SK-N-SH (cell line): ENCODE results near the gene ROR2. TPM values are rescaled to one million over a fixed set of nuclear protein-coding genes. Genes with fewer than 3 reads are reported as not detected.

Source experiments
- CTCF ChIA-PET: fragments of 300-600, 350-600 bp; formaldehyde crosslinking; extraction: SDS; loops from one replicate; lab custom pipeline; 2021; lab: Yijun Ruan, JAX
- POLR2A ChIA-PET: fragments of 350-600 bp; sonication (Branson Sonifier 250); formaldehyde crosslinking; extraction: SDS; loops from one replicate; lab custom pipeline; 2020; ENCODE audit warnings: antibody characterized with exemption, inconsistent platforms; lab: Yijun Ruan, JAX
- DNase-seq: peaks from one replicate; pipeline ENCODE4 v3.0.0; 2012
- H2AFZ ChIP-seq: fragments of 200-600 bp; sonication (generic); 2 replicates; pipeline ENCODE4 v1.8.1; 2016; ENCODE audit warnings: antibody characterized with exemption, mild to moderate bottlenecking, low read depth
- H3F3A ChIP-seq: fragments of 200-600 bp; sonication (generic); replicated peaks from 2 replicates; pipeline ENCODE3; 2016; ENCODE audit warnings: antibody characterized with exemption, mild to moderate bottlenecking; ENCODE audit not compliant: insufficient read depth
- H3K27ac ChIP-seq, 2 experiments: fragments of 200-500 bp in 1 of 2; fragments of 200-600 bp in 1 of 2; sonication (Bioruptor generic) in 1 of 2; sonication (generic), shearing (Covaris generic) in 1 of 2; 2 replicates each; pipeline versions ENCODE4 v1.5.1 to v1.6.1; 2014 to 2016; ENCODE audit warnings: low read depth in 2 of 2, inconsistent platforms in 1 of 2, low read length in 1 of 2, mild to moderate bottlenecking in 1 of 2, mixed read lengths in 1 of 2
- H3K27me3 ChIP-seq: fragments of 200-600 bp; sonication (generic), shearing (Covaris generic); 2 replicates; pipeline ENCODE4 v1.6.1; 2016; ENCODE audit warnings: mixed run types; ENCODE audit not compliant: insufficient read depth
- H3K36me3 ChIP-seq, 2 experiments: fragments of 200-500 bp in 1 of 2; fragments of 200-600 bp in 1 of 2; sonication (Bioruptor generic) in 1 of 2; sonication (generic) in 1 of 2; replicated peaks in 1 of 2; 2 replicates each; pipeline versions ENCODE3 to v1.5.1; 2014 to 2016; ENCODE audit warnings: low read length in 1 of 2, mild to moderate bottlenecking in 1 of 2; ENCODE audit not compliant: insufficient read depth in 2 of 2, control insufficient read depth in 1 of 2
- H3K4me1 ChIP-seq, 2 experiments: fragments of 200-500 bp in 1 of 2; fragments of 200-600 bp in 1 of 2; sonication (Bioruptor generic) in 1 of 2; sonication (generic), shearing (Covaris generic) in 1 of 2; 2 replicates each; pipeline versions ENCODE4 v1.5.1 to v1.6.1; 2014 to 2016; ENCODE audit warnings: low read depth in 1 of 2, low read length in 1 of 2, mixed run types in 1 of 2; ENCODE audit not compliant: insufficient read depth in 2 of 2, control insufficient read depth in 1 of 2
- H3K4me2 ChIP-seq: fragments of 200-600 bp; sonication (generic), shearing (Covaris generic); 2 replicates; pipeline ENCODE4 v1.6.1; 2017; ENCODE audit warnings: mixed run types
- H3K4me3 ChIP-seq, 2 experiments: fragments of 200-500 bp in 1 of 2; fragments of 200-600 bp in 1 of 2; sonication (Bioruptor generic) in 1 of 2; sonication (generic), shearing (Covaris generic) in 1 of 2; 2 replicates each; pipeline versions ENCODE4 v1.5.1 to v1.8.1; 2014 to 2016; ENCODE audit warnings: low read depth in 2 of 2, inconsistent platforms in 1 of 2, low read length in 1 of 2, mild to moderate bottlenecking in 1 of 2, mixed read lengths in 1 of 2, moderate library complexity in 1 of 2
- H3K79me2 ChIP-seq: fragments of 200-600 bp; sonication (generic); 2 replicates; pipeline ENCODE4 v1.8.1; 2017; ENCODE audit warnings: mild to moderate bottlenecking; ENCODE audit not compliant: insufficient read depth
- H3K9ac ChIP-seq: fragments of 200-600 bp; sonication (generic); 2 replicates; pipeline ENCODE4 v1.6.1; 2017; ENCODE audit warnings: mixed run types
- H3K9me2 ChIP-seq: fragments of 200-600 bp; sonication (generic); 2 replicates; pipeline ENCODE4 v1.6.1; 2017; ENCODE audit warnings: mixed run types
- H3K9me3 ChIP-seq: fragments of 200-600 bp; sonication (generic); 2 replicates; pipeline ENCODE4 v1.6.1; 2017; ENCODE audit warnings: mixed run types, mild to moderate bottlenecking, moderate library complexity
- H4K20me1 ChIP-seq: fragments of 200-600 bp; sonication (generic); 2 replicates; pipeline ENCODE4 v1.6.1; 2017; ENCODE audit warnings: mild to moderate bottlenecking, mixed run types; ENCODE audit not compliant: insufficient read depth
- CHD2 ChIP-seq: fragments of 150-350 bp; IDR thresholded peaks from 2 replicates; pipeline ENCODE4 v1.6.1; 2018; ENCODE audit warnings: low read length; ENCODE audit not compliant: partially characterized antibody
- ELF1 ChIP-seq: IDR thresholded peaks from 2 replicates; pipeline ENCODE4 v1.4.0; 2012
- EP300 ChIP-seq, 2 experiments: IDR thresholded peaks; 2 replicates each; pipeline versions ENCODE4 v1.4.0 to v1.6.1; 2012; ENCODE audit warnings: borderline replicate concordance in 1 of 2, low read depth in 1 of 2, low read length in 1 of 2
- EZH2phosphoT487 ChIP-seq: fragments of 200-600 bp; sonication (generic); IDR thresholded peaks from 2 replicates; pipeline ENCODE4 v1.6.1; 2017; ENCODE audit warnings: low read depth, mixed run types, mild to moderate bottlenecking, antibody characterized with exemption, moderate library complexity, borderline replicate concordance
- FOXJ3 ChIP-seq: sonication (generic); formaldehyde crosslinking; IDR thresholded peaks from 2 replicates; pipeline ENCODE4 v1.5.1; 2020; ENCODE audit warnings: mild to moderate bottlenecking, missing genetic modification reagents
- FOXM1 ChIP-seq: IDR thresholded peaks from 2 replicates; pipeline ENCODE4 v1.4.0; 2012; ENCODE audit warnings: low read depth, mild to moderate bottlenecking
- GABPA ChIP-seq: IDR thresholded peaks from 2 replicates; pipeline ENCODE4 v1.4.0; 2012; ENCODE audit warnings: low read depth, mild to moderate bottlenecking
- GATA2 ChIP-seq: sonication (generic); formaldehyde crosslinking; IDR thresholded peaks from 2 replicates; pipeline ENCODE4 v1.5.0; 2020; ENCODE audit warnings: mild to moderate bottlenecking, missing genetic modification reagents
- JUND ChIP-seq: IDR thresholded peaks from 2 replicates; pipeline ENCODE4 v1.4.0; 2012
- MEF2A ChIP-seq: IDR thresholded peaks from 2 replicates; pipeline ENCODE4 v1.4.0; 2012; ENCODE audit warnings: low read depth, borderline replicate concordance
- MXI1 ChIP-seq: IDR thresholded peaks from 2 replicates; pipeline ENCODE4 v1.6.1; 2012; ENCODE audit warnings: mild to moderate bottlenecking, low read depth, low read length, improper control_type of control experiment
- POLR2AphosphoS5 ChIP-seq: IDR thresholded peaks from 2 replicates; pipeline ENCODE4 v1.6.1; 2012; ENCODE audit warnings: low read depth, low read length
- RAD21 ChIP-seq: IDR thresholded peaks from 2 replicates; pipeline ENCODE4 v1.6.1; 2012; ENCODE audit warnings: mild to moderate bottlenecking, low read length
- RCOR1 ChIP-seq: fragments of 150-350 bp; IDR thresholded peaks from 2 replicates; pipeline ENCODE4 v1.6.1; 2017; ENCODE audit warnings: antibody characterized with exemption, low read length
- SIN3A ChIP-seq: IDR thresholded peaks from 2 replicates; pipeline ENCODE4 v1.6.1; 2012; ENCODE audit warnings: low read depth, mild to moderate bottlenecking, low read length, moderate library complexity, borderline replicate concordance
- SMC3 ChIP-seq: IDR thresholded peaks from 2 replicates; pipeline ENCODE4 v1.6.1; 2012; ENCODE audit warnings: low read depth, low read length, improper control_type of control experiment
- WGBS: methylation state at CpG from one replicate; pipeline ENCODE4 v1.1.6; 2017; ENCODE audit warnings: low lambda C conversion rate; 5-methylcytosine and 5-hydroxymethylcytosine counted together
- polyA plus RNA-seq, 3 experiments: library from polyadenylated mRNA; depleted of rRNA; stranded (reverse); fragments of >200 nt; gene quantifications; 2 replicates each; pipeline ENCODE4 v1.2.3, GENCODE V29; 2012
- TF ChIP-seq, protein P1 (sequence below): IDR thresholded peaks from 2 replicates; pipeline ENCODE4; 2012
- TF ChIP-seq, protein P2 (sequence below): IDR thresholded peaks from 2 replicates; pipeline ENCODE4 v1.4.0; 2012; ENCODE audit warnings: low read depth
- TF ChIP-seq, protein P3 (sequence below): IDR thresholded peaks from 2 replicates; pipeline ENCODE4 v1.6.1; 2012; ENCODE audit warnings: mild to moderate bottlenecking, low read depth, low read length, moderate library complexity
- TF ChIP-seq, protein P4 (sequence below): fragments of 150-350 bp; IDR thresholded peaks from 2 replicates; pipeline ENCODE4 v1.6.1; 2016; ENCODE audit warnings: mild to moderate bottlenecking, low read depth, low read length

Gene ROR2
- polyA plus RNA-seq, 1 of the 3 experiments (the other 2 are of a cell fraction): 0.43 TPM

GRCh38 chr9:91760906-91761305, 189.1 kb downstream of the ROR2 start:
- no peaks in the 10 kb centered on the region for H4K20me1 ChIP-seq
- ChIA-PET POLR2A (no interaction called here), CTCF (interaction anchor here (1.4 to 30.4 kb wide), 3 partner anchors 11 to 191 kb away, joined by 4 to 495 read pairs (median 73); partner anchors contain the start of gene ROR2)
- peaks cover 0 to 9% of the 10 kb centered on the region in 2 experiments; a peak in 2 of 4 replicates for H3K4me1 ChIP-seq
- H3K9ac ChIP-seq: no peak overlapping the region
- no peak overlapping the region for H2AFZ ChIP-seq
- no peak overlapping the region for H3K4me3 ChIP-seq
- TF ChIP-seq MEF2A: no peak
- no peak for TF ChIP-seq EP300 (IDR thresholded peaks at IDR 0.05; ENCODE audit: borderline replicate concordance in 1 of 2, low read depth in 1 of 2, low read length in 1 of 2)
- TF ChIP-seq ELF1: no peak
- TF ChIP-seq GABPA: no peak
- no peak for TF ChIP-seq GATA2 (CRISPR knock-in tag)
- TF ChIP-seq SIN3A: no peak
- TF ChIP-seq, protein P1, sequence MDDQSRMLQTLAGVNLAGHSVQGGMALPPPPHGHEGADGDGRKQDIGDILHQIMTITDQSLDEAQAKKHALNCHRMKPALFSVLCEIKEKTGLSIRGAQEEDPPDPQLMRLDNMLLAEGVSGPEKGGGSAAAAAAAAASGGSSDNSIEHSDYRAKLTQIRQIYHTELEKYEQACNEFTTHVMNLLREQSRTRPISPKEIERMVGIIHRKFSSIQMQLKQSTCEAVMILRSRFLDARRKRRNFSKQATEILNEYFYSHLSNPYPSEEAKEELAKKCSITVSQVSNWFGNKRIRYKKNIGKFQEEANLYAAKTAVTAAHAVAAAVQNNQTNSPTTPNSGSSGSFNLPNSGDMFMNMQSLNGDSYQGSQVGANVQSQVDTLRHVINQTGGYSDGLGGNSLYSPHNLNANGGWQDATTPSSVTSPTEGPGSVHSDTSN: no peak
- TF ChIP-seq, protein P2, sequence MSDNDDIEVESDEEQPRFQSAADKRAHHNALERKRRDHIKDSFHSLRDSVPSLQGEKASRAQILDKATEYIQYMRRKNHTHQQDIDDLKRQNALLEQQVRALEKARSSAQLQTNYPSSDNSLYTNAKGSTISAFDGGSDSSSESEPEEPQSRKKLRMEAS: no peak
- TF ChIP-seq MXI1: no peak
- no peak for TF ChIP-seq EZH2phosphoT487
- TF ChIP-seq CHD2: no peak
- TF ChIP-seq FOXM1: no peak
- no peaks in the 10 kb centered on the region for H3K9me2 ChIP-seq
- H3K9me3 ChIP-seq: no peaks in the 10 kb centered on the region
- no peaks in the 10 kb centered on the region for H3K36me3 ChIP-seq
- no peaks in the 10 kb centered on the region for H3K27me3 ChIP-seq
- WGBS: 25% methylated on average over 1 of the region's 1 CpG
- no peak overlapping the region for H3K27ac ChIP-seq
- DNase-seq: no peak
- no peaks in the 10 kb centered on the region for H3F3A ChIP-seq
- H3K4me2 ChIP-seq: no peak overlapping the region
- no peaks in the 10 kb centered on the region for H3K79me2 ChIP-seq

DNA sequence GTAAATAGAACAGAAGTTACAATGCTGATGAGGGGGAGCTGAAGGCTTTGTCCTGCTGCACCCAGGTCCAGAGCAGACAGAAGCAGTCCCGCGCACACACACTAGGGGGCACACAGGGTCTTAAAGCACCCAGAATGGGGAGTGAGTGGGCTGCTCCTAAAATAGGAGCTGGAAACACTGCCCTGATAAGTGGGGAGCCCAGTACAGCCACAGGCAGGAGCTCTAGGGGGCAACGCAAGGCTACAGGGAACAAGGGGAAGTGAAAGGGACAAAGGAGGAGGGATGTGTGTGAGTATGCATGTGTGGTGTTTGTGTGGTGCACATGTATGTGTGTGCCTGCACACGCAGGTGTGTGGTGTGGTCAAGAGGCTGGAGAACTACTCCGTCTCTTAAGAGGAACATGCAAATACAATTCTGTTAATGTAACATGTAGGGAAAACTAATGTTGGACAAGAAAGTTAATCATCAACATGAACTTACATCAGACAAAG, 191.5 kb downstream of the ROR2 start:
- Histone ChIP-seq H3K9me3 (no peaks in the 10 kb centered on the region), H4K20me1 (no peaks in the 10 kb centered on the region), H3K27me3 (no peaks in the 10 kb centered on the region), H3K9ac (no peak overlapping the region), H2AFZ (no peak overlapping the region), H3K9me2 (no peaks in the 10 kb centered on the region), H3K4me2 (no peak overlapping the region), H3K4me1 (peaks cover 0 to 9% of the 10 kb centered on the region in 2 experiments; a peak in 1 of 4 replicates), H3K79me2 (no peaks in the 10 kb centered on the region), H3F3A (no peaks in the 10 kb centered on the region), H3K36me3 (no peaks in the 10 kb centered on the region), H3K4me3 (peak overlapping the region in 1 of 2 experiments; percentile 12; a peak in 1 of 4 replicates), H3K27ac (no peak overlapping the region; a peak in 1 of 4 replicates)
- CTCF ChIA-PET: interaction anchor here (0.6 to 30.4 kb wide), 31 partner anchors 8 to 349 kb away, joined by 3 to 495 read pairs (median 4); partner anchors contain the start of gene ROR2
- WGBS: 66% methylated on average over 5 of the region's 5 CpGs
- POLR2A ChIA-PET: interaction anchor here (0.6 to 1.1 kb wide), 2 partner anchors 190 to 250 kb away, joined by 3 read pairs; no protein-coding TSS in a partner anchor
- DNase-seq: peak; percentile 73
- TF ChIP-seq SMC3 (peak; percentile 39; the same call in 1 of the 2 replicates), RCOR1 (no peak), FOXJ3 (CRISPR knock-in tag) (no peak), CHD2 (no peak), JUND (no peak), RAD21 (peak; percentile 68), POLR2AphosphoS5 (no peak)
- TF ChIP-seq, protein P3, sequence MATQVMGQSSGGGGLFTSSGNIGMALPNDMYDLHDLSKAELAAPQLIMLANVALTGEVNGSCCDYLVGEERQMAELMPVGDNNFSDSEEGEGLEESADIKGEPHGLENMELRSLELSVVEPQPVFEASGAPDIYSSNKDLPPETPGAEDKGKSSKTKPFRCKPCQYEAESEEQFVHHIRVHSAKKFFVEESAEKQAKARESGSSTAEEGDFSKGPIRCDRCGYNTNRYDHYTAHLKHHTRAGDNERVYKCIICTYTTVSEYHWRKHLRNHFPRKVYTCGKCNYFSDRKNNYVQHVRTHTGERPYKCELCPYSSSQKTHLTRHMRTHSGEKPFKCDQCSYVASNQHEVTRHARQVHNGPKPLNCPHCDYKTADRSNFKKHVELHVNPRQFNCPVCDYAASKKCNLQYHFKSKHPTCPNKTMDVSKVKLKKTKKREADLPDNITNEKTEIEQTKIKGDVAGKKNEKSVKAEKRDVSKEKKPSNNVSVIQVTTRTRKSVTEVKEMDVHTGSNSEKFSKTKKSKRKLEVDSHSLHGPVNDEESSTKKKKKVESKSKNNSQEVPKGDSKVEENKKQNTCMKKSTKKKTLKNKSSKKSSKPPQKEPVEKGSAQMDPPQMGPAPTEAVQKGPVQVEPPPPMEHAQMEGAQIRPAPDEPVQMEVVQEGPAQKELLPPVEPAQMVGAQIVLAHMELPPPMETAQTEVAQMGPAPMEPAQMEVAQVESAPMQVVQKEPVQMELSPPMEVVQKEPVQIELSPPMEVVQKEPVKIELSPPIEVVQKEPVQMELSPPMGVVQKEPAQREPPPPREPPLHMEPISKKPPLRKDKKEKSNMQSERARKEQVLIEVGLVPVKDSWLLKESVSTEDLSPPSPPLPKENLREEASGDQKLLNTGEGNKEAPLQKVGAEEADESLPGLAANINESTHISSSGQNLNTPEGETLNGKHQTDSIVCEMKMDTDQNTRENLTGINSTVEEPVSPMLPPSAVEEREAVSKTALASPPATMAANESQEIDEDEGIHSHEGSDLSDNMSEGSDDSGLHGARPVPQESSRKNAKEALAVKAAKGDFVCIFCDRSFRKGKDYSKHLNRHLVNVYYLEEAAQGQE: no peak
- TF ChIP-seq, protein P4, sequence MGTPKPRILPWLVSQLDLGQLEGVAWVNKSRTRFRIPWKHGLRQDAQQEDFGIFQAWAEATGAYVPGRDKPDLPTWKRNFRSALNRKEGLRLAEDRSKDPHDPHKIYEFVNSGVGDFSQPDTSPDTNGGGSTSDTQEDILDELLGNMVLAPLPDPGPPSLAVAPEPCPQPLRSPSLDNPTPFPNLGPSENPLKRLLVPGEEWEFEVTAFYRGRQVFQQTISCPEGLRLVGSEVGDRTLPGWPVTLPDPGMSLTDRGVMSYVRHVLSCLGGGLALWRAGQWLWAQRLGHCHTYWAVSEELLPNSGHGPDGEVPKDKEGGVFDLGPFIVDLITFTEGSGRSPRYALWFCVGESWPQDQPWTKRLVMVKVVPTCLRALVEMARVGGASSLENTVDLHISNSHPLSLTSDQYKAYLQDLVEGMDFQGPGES: no peak
- TF ChIP-seq, protein P1: no peak
